GM12878 (cell line): ENCODE measurements around the gene C1orf185. TPM values are rescaled to one million over a fixed set of nuclear protein-coding genes. Genes with fewer than 3 reads are reported as not detected.

Experiments
- ATAC-seq: fragments of 200-7000 bp; cut with Tn5 transposase; 3 replicates; pipeline ENCODE4 v1.9.1; 2020; ENCODE audit warnings: mild to moderate bottlenecking, moderate library complexity
- BruUV-seq: library from RNA; stranded (reverse); fragments of 400-500 nt; replicated peaks from 2 replicates; lab custom pipeline; 2021; lab: Mats Ljungman, UMichigan
- CTCF ChIA-PET: fragments of 300-600 bp; sonication (Branson Sonifier 250); formaldehyde crosslinking; extraction: SDS; loops from one replicate; lab custom pipeline; 2021; ENCODE audit warnings: inconsistent platforms; lab: Yijun Ruan, JAX
- POLR2A ChIA-PET: fragments of 350-600 bp; formaldehyde crosslinking; extraction: SDS; loops from one replicate; lab custom pipeline; 2021; ENCODE audit warnings: inconsistent platforms; lab: Charles Lee
- RAD21 ChIA-PET: fragments of 300-600 bp; sonication (Branson Sonifier 250); formaldehyde crosslinking; loops from one replicate; lab custom pipeline; 2023; ENCODE audit warnings: antibody characterized with exemption; ENCODE audit not compliant: unreplicated experiment; lab: Charles Lee
- SMC1A ChIA-PET: fragments of 300-600 bp; sonication (Branson Sonifier 250); formaldehyde crosslinking; loops from one replicate; lab custom pipeline; 2023; ENCODE audit not compliant: unreplicated experiment, uncharacterized antibody; lab: Charles Lee
- DNase-seq: peaks from one replicate; pipeline ENCODE4 v3.0.0-alpha.2; 2011; ENCODE audit warnings: low read depth, low spot score
- FAIRE-seq: peaks from 3 replicates; lab custom pipeline; 2011; peaks lifted over from hg19 to GRCh38; lab: Jason Lieb, UNC
- H2AFZ ChIP-seq: 2 replicates; pipeline ENCODE4 v1.6.0; 2011; ENCODE audit warnings: low read depth, low read length, control low read depth; ENCODE audit not compliant: control insufficient read depth
- H3K27ac ChIP-seq: 2 replicates; pipeline ENCODE4 v1.5.1; 2011; ENCODE audit warnings: control low read depth; ENCODE audit not compliant: control insufficient read depth, insufficient read depth
- H3K27me3 ChIP-seq, 2 experiments: replicated peaks in 1 of 2; 2 replicates each; pipeline versions ENCODE4 v1.6.0 to v1.6.1; 2011; ENCODE audit warnings: low read length in 1 of 2; ENCODE audit not compliant: control insufficient read depth in 2 of 2, insufficient read depth in 2 of 2
- H3K36me3 ChIP-seq, 2 experiments: 2 replicates each; pipeline ENCODE4 v1.5.1; 2011; ENCODE audit warnings: low read length in 1 of 2; ENCODE audit not compliant: control insufficient read depth in 2 of 2, insufficient read depth in 2 of 2
- H3K4me1 ChIP-seq: 2 replicates; pipeline ENCODE4 v1.6.1; 2011; ENCODE audit warnings: mild to moderate bottlenecking, low read length, moderate library complexity, mixed read lengths; ENCODE audit not compliant: control insufficient read depth, insufficient read depth
- H3K4me2 ChIP-seq: 2 replicates; pipeline ENCODE4 v1.6.0; 2011; ENCODE audit warnings: control low read depth; ENCODE audit not compliant: control insufficient read depth, insufficient read depth
- H3K4me3 ChIP-seq: fragments of 200-600 bp; sonication (generic); 2 replicates; pipeline ENCODE4 v1.5.1; 2016
- H3K79me2 ChIP-seq: 2 replicates; pipeline ENCODE4 v1.6.0; 2011; ENCODE audit warnings: low read length; ENCODE audit not compliant: control insufficient read depth, insufficient read depth
- H3K9ac ChIP-seq: 2 replicates; pipeline ENCODE4 v1.8.0; 2011; ENCODE audit warnings: low read length, control low read depth, mixed read lengths; ENCODE audit not compliant: control insufficient read depth, insufficient read depth
- H3K9me3 ChIP-seq: replicated peaks from 3 replicates; pipeline ENCODE4 v1.5.1; 2011; ENCODE audit warnings: mild to moderate bottlenecking, low read length; ENCODE audit not compliant: control insufficient read depth, insufficient read depth
- H4K20me1 ChIP-seq: 2 replicates; pipeline ENCODE4 v1.6.0; 2011; ENCODE audit not compliant: control insufficient read depth, insufficient read depth
- CEBPB ChIP-seq, 2 experiments: fragments of 150-350 bp in 1 of 2; IDR thresholded peaks; 2 replicates each; pipeline ENCODE4 v1.6.1; 2012 to 2014; ENCODE audit warnings: low read depth in 2 of 2, low read length in 2 of 2, borderline replicate concordance in 1 of 2, inconsistent platforms in 1 of 2
- E2F4 ChIP-seq: IDR thresholded peaks from 2 replicates; pipeline ENCODE4 v1.6.1; 2012; ENCODE audit warnings: low read depth, low read length, improper control_type of control experiment
- KDM1A ChIP-seq: fragments of 200-600 bp; sonication (generic); IDR thresholded peaks from 2 replicates; pipeline ENCODE4 v1.6.1; 2016; ENCODE audit warnings: borderline replicate concordance
- NFYA ChIP-seq: IDR thresholded peaks from 2 replicates; pipeline ENCODE4 v1.6.1; 2011; ENCODE audit warnings: low read depth, mild to moderate bottlenecking, low read length, improper control_type of control experiment, borderline replicate concordance
- RAD21 ChIP-seq: IDR thresholded peaks from 2 replicates; pipeline ENCODE4 v1.6.1; 2011; ENCODE audit warnings: mild to moderate bottlenecking, low read depth, low read length, moderate library complexity; ENCODE audit not compliant: insufficient read depth
- SIX5 ChIP-seq: IDR thresholded peaks from 2 replicates; pipeline ENCODE4 v1.6.1; 2011; ENCODE audit warnings: mild to moderate bottlenecking, low read depth, low read length, moderate library complexity; ENCODE audit not compliant: severe bottlenecking
- SPI1 ChIP-seq: IDR thresholded peaks from 2 replicates; pipeline ENCODE4 v1.6.1; 2011; ENCODE audit warnings: low read depth, mild to moderate bottlenecking, low read length, moderate library complexity, borderline replicate concordance; ENCODE audit not compliant: insufficient read depth
- WGBS: methylation state at CpG from one replicate; pipeline ENCODE4 v1.1.6; 2016; ENCODE audit warnings: low lambda C conversion rate; ENCODE audit not compliant: insufficient replicate concordance, insufficient coverage; ENCODE audit errors: missing lambda C conversion rate; 5-methylcytosine and 5-hydroxymethylcytosine counted together
- in situ Hi-C: fragments of 300-500 bp; cut with MboI; formaldehyde crosslinking; loops from 9 replicates; pipeline ENCODE4 v1.14.3; 2018; ENCODE audit warnings: mixed read lengths
- intact Hi-C: fragments of 100-400 bp; cut with micrococcal nuclease; formaldehyde crosslinking; loops from one replicate; pipeline ENCODE4 v1.14.2; 2022; ENCODE audit not compliant: unreplicated experiment
- polyA plus RNA-seq, 11 experiments: library from polyadenylated mRNA; depleted of rRNA in 4 of 11; unstranded in 6 of 11; stranded (reverse) in 5 of 11; fragments of >200 nt; fragmentation: Nextera tagmentation in 4 of 11; fragmentation: Illumina TruSeq in 1 of 11; extraction: Ambion mirVana in 4 of 11; extraction: Trizol in 1 of 11; gene quantifications; 1 replicate in 1 of 11; 2 replicates in 10 of 11; pipeline versions ENCODE4 v1.2.1 to v1.2.3, GENCODE V29; 2011 to 2016; ENCODE audit warnings: inconsistent platforms in 2 of 11, missing spikeins in 2 of 11, low read depth in 1 of 11
- total RNA-seq, 4 experiments: library from RNA; depleted of rRNA in 3 of 4; stranded (reverse); fragments of >200 nt in 3 of 4; fragmentation: Illumina TruSeq in 1 of 4; extraction: Trizol in 1 of 4; gene quantifications; 2 replicates each; pipeline versions ENCODE4 v1.2.1 to v1.2.3, GENCODE V29; 2013 to 2021
- TF ChIP-seq, protein P1 (sequence below): IDR thresholded peaks from 2 replicates; pipeline ENCODE4 v1.6.1; 2011; ENCODE audit warnings: mild to moderate bottlenecking, low read depth, low read length, moderate library complexity; ENCODE audit not compliant: insufficient replicate concordance
- TF ChIP-seq, protein P2 (sequence below): fragments of 450-650 bp; formaldehyde crosslinking; IDR thresholded peaks from 2 replicates; pipeline ENCODE4 v1.4.0; 2022; ENCODE audit warnings: mild to moderate bottlenecking, moderate library complexity

Gene C1orf185
- total and polyA plus RNA-seq, 10 of the 15 experiments (the other 5 are each of a cell fraction or from before 2014, with no cell fraction given): 0.40 TPM; not detected in 9

DNA sequence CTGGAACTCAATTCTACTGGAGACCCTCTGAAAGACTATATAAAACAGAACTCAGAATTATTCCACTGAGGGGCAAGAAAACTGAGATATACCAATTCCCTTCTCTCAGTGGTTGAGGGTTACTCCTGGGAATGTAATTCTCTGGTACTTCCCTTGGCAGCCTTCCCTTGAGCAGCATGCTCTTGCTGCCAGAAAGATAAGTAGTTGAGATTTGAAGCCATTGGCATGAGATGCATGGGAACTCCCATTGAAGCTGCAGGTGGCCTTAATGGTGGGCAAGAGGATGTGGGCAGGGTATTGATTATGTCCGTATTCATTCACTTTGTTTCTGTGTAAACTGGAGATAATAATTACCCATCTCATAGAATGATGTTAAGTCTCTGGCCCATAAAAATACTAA lies 28.6 kb upstream of the C1orf185 start:
- BruUV-seq: no TSS peak
- ATAC-seq (no peak), FAIRE-seq (no peak), DNase-seq (no peak)
- no peaks in the 10 kb centered on the region for H4K20me1 ChIP-seq
- ChIA-PET RAD21 (no interaction called here), CTCF (no interaction called here), POLR2A (no interaction called here), SMC1A (no interaction called here)
- H3K4me1 ChIP-seq: no peaks in the 10 kb centered on the region
- 89% methylated on average over 1 of the region's 1 CpG for WGBS
- no peak overlapping the region for H2AFZ ChIP-seq
- no peak overlapping the region for H3K27ac ChIP-seq
- H3K4me2 ChIP-seq: no peak overlapping the region
- TF ChIP-seq NFYA: no peak
- H3K9me3 ChIP-seq: no peaks in the 10 kb centered on the region
- no peaks in the 10 kb centered on the region for H3K79me2 ChIP-seq
- no peak overlapping the region for H3K9ac ChIP-seq
- intact Hi-C loops: no loop called here
- no peak overlapping the region for H3K4me3 ChIP-seq
- in situ Hi-C loops: loop anchor here (25.0 kb wide), 1 partner anchor 711 kb away; no protein-coding TSS in a partner anchor
- H3K36me3 ChIP-seq: no peaks in the 10 kb centered on the region
- no peaks in the 10 kb centered on the region for H3K27me3 ChIP-seq

DNA sequence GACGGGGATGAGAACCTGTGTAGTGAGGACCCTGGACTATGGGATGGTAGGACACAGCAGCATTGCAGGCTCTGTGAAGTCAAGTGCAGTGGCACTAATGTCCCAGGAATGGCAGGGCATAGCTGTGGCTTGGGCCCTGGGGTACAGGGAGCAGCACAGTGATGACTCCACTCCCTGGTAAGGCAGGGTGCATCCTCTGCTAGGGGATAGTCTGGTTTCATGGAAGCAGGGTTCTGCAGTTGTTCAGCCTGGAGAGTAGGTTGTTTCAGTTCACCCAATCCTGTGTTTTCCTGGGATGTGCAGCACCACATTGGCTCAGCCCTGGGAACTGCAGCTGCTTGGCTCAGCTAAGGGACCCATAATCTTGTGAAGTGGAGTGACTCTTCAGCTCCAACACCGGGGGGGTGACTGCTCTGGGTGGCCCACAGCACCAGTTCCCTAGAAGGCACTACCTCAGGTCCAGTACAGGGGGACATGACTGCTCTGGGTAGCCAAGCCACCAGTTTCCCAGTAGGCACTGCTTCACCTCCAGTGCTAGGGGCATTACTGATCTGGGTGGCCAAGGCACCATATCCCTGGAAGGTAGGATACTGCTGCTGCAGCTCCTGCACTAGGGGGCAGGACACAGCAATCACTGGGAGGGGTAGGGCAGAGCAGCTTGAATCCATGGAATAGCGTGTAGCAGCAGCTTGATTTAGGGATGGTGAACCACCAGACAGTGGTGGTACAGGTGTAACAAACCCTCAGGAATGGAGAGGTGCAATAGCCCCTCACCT lies 15.3 kb upstream of the C1orf185 start:
- intact Hi-C loops (no loop called here), in situ Hi-C loops (no loop called here)
- H3K4me3 ChIP-seq: no peak overlapping the region
- FAIRE-seq (no peak), ATAC-seq (no peak), DNase-seq (no peak)
- POLR2A ChIA-PET: no interaction called here
- H3K79me2 ChIP-seq: no peaks in the 10 kb centered on the region
- H3K9me3 ChIP-seq: no peaks in the 10 kb centered on the region
- H3K4me1 ChIP-seq: no peaks in the 10 kb centered on the region
- 0% methylated on average over 3 of the region's 3 CpGs for WGBS
- no peak overlapping the region for H2AFZ ChIP-seq
- CTCF ChIA-PET: interaction anchor here (0.6 to 0.9 kb wide), 2 partner anchors 53 to 149 kb away, joined by 3 read pairs; partner anchors contain the start of gene RNF11
- peaks cover 0 to 2% of the 10 kb centered on the region in 2 experiments; a peak in 2 of 4 replicates for H3K27me3 ChIP-seq
- H3K27ac ChIP-seq: no peak overlapping the region
- no peaks in the 10 kb centered on the region for H4K20me1 ChIP-seq
- RAD21 ChIA-PET: no interaction called here
- no peak overlapping the region for H3K9ac ChIP-seq
- no peaks in the 10 kb centered on the region for H3K36me3 ChIP-seq
- SMC1A ChIA-PET: interaction anchor here (1.1 kb wide), 1 partner anchor 102 kb away, joined by 4 read pairs; no protein-coding TSS in a partner anchor
- H3K4me2 ChIP-seq: no peak overlapping the region
- BruUV-seq: no TSS peak
- TF ChIP-seq CEBPB (IDR thresholded peaks at IDR 0.05; ENCODE audit: borderline replicate concordance in 1 of 2, low read depth in 2 of 2, low read length in 2 of 2) (no peak), E2F4 (no peak), RAD21 (no peak), SPI1 (no peak), SIX5 (no peak), KDM1A (no peak)
- TF ChIP-seq, protein P1, sequence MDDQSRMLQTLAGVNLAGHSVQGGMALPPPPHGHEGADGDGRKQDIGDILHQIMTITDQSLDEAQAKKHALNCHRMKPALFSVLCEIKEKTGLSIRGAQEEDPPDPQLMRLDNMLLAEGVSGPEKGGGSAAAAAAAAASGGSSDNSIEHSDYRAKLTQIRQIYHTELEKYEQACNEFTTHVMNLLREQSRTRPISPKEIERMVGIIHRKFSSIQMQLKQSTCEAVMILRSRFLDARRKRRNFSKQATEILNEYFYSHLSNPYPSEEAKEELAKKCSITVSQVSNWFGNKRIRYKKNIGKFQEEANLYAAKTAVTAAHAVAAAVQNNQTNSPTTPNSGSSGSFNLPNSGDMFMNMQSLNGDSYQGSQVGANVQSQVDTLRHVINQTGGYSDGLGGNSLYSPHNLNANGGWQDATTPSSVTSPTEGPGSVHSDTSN: no peak
- TF ChIP-seq, protein P2, sequence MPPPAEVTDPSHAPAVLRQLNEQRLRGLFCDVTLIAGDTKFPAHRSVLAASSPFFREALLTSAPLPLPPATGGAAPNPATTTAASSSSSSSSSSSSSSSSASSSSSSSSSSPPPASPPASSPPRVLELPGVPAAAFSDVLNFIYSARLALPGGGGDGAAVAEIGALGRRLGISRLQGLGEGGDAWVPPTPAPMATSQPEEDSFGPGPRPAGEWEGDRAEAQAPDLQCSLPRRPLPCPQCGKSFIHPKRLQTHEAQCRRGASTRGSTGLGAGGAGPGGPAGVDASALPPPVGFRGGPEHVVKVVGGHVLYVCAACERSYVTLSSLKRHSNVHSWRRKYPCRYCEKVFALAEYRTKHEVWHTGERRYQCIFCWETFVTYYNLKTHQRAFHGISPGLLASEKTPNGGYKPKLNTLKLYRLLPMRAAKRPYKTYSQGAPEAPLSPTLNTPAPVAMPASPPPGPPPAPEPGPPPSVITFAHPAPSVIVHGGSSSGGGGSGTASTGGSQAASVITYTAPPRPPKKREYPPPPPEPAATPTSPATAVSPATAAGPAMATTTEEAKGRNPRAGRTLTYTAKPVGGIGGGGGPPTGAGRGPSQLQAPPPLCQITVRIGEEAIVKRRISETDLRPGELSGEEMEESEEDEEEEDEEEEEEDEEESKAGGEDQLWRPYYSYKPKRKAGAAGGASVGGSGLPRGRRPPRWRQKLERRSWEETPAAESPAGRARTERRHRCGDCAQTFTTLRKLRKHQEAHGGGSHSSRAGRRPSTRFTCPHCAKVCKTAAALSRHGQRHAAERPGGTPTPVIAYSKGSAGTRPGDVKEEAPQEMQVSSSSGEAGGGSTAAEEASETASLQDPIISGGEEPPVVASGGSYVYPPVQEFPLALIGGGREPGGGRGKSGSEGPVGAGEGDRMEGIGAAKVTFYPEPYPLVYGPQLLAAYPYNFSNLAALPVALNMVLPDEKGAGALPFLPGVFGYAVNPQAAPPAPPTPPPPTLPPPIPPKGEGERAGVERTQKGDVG (CRISPR knock-in tag): no peak
